T follicular helper cell (primary cell): ENCODE data around the gene IMPDH1.

ENCODE experiments used
- DNase-seq: peaks from one replicate; pipeline ENCODE4 v3.0.0-alpha.2; 2020; ENCODE audit warnings: low read depth

Gene IMPDH1

GRCh38 chr7:128405471-128406313, 4.1 kb downstream of the IMPDH1 start:
- DNase-seq, result peak; percentile 48

DNA sequence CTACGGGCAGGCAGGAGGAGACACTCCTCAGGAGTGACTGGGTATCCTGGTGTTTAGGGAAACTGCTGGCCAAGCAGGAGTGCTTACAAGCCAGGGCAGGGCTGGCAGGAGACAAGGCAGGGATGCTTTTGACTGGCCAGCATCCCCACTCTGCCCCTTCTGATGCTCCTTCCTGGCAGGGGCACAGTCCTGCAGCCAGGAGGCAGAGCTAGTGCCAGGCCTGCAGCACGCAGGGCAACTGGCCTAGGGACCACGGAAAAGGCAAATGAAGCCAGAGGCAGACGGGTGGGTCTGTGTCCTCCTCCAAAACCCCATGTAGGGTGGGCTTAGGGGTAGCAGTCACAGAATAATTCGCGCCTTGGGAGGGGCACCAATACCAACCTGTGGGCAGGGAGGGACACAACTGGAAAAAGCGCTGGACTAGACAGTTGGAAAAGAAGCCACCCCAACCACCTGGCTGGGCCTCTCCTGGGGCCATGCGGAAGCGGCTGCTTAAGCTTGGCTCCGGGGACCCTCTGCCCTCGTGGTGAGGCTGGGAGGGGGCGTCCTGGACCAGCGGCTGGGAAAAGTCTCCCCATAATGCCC, 4.8 kb downstream of the IMPDH1 start:
- DNase-seq, result no peak

DNA sequence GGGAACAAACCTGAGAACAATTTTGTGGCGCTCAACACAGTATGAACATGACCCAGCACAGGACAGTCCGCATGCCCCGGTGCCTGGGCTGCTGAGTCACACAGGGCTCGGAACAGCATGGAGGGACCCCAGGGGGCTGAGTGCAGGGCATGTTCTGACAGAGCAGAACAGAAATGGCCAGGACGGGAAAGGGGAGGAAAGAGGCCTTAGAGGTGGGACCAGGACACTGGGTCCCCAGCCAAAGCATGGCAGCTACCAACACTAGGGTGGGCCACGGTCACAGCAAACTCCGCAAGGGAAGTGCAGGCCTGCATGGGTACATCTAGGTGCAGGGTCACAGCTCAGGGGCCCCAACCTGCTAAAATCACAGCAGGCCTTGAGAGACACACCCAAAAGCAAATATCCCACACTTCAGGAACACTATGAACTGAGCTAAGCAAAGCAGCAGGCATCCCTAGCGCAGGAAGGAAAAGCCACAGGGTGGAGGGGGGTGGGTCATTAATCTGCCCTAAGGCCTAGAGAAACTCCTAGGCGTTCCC, 5.6 kb downstream of the IMPDH1 start:
- no peak for DNase-seq

GRCh38 chr7:128403676-128404075, 6.1 kb downstream of the IMPDH1 start:
- DNase-seq, result no peak

- DNase-seq, result no peak
These were observed 7.4 kb downstream of the IMPDH1 start for GRCh38 chr7:128402356-128402755.

- no peak for DNase-seq
These were observed 9.2 kb downstream of the IMPDH1 start for GRCh38 chr7:128400566-128400965.

DNA sequence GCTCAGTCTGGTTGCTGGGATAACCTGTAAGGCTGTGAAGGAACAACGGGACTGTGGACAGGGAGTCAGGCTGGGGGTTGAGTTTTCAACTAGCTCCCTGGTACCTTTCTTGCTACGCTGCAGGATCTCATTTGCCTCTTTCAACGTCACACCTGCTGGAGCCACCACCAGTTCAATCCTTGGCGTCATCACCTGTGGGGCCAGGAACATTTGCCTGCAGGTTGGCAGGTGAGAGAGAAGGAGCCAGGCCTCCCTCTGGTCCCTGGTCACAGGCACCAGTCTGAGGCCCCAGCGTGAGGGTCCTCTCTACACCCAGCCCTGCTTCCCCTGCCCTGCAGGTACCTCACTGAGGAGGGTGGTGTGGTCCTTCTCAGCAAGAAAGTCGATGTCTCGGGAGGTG, 9.8 kb downstream of the IMPDH1 start:
- no peak for DNase-seq

DNA sequence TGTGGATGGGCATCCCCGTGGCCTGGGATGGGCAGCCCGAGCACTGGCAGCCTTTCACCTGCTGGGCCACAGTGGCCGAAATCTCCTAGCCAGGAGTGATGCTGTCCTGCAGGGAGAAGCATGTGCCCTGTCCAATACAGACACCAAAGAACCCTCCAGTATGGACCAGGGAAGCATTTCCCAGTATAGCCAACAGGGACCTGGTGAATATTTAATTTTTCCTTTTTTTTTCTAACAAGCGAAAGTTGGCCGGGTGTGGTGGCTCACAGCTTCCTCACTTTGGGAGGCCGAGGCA, 11.0 kb downstream of the IMPDH1 start:
- no peak for DNase-seq

DNA sequence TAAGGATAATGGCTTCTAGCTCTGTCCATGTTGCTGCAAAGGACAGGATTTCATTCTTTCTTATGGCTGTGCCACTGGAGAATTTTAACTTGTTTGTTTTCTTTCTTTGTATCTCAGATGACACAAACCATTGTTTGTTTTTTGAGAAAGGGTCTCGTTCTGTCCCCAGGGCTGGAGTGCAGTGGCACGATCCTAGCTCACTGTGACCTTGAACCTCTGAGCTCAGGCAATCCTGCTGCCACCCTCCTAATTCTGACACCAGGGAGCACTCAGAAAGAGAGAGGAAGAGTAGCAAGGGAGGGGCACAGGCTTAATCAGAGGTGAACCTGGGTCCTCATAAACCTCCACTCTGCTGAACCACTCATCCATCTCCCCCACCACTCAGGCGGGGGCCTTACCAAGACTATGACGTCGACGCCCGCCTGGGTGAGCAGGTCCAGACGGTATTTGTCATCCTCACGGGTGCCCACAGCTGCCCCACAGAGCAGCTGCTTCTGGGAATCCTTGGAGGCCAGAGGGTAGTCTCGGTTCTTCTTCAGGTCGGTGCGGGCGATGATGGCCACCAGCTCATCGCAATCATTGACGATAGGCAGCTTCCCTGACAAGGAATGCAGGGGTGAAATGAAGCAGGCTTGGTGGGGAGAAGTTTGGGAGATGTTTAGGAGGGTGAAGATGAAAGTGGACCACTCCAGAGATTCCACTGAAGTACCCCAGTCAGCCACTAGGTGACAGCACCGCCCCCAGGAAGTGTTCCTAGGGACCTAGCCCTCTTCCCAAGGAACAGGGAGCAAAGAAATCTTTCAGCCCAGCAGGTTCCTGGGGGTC, 11.6 kb downstream of the IMPDH1 start:
- DNase-seq, result no peak

DNA sequence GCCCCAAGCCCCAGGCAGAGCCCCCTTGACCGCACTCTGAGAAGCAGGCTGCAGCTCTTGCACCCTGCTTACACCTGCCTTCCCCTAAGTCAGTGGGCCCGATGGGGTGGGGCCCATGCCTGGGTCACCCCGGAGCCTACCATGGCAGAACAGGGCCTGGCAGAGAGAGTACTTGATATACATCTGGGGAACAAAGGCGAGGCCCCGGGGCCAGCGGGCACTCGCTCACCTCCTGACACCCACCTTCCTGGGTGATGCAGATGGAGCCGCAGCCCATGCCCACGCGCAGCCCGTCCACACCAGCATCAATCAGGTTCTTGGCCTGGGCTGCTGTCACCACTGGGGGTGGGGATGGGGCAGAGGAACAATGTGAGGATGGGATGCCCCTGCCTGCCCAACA, 13.4 kb downstream of the IMPDH1 start:
- no peak for DNase-seq

DNA sequence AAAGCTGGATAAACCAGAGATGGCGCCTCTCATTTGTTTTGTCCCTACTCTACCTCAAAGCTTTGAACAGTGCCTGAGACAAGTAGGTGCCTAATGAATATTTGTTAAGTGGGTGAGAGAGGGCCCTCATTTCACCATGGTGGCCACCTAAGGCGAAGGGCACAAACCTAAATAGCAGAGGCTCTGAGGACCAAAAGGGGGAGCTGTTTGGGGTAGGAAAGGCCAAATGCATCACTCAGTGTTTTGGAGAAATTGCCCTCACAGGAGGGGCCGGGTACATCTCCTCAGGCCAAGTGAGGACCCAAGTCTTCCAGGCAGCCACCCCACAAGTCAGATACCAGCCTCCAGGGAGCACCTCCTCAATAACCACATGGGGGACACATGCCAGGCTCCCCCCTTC, 14.0 kb downstream of the IMPDH1 start:
- DNase-seq, result no peak

DNA sequence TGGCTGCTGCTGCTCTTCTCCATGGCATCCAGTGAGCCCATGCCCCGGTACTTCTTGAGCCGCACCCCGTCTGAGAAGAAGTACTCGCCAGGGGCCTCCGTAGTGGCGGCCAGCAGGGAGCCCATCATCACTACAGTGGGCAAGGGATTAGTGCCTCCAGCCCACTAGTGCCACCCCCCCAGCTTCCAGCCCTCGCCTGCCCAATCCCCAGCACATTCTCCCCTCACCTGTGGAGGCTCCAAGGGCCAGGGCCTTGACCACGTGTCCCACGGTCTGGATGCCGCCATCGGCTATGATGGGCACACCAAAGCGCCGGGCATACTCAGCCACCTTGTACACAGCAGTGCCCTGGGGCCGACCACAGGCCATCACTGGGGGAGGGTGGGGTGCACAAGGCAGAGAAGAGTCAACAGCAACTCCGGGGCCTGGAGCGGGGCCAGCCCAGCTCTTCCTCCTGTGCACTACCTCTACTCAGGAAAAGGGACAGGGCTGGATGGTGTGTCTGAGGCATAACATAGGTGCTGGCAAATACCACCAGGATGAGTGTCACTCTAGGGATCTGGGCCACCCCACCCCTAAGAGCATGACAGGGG, 14.8 kb downstream of the IMPDH1 start:
- no peak for DNase-seq

DNA sequence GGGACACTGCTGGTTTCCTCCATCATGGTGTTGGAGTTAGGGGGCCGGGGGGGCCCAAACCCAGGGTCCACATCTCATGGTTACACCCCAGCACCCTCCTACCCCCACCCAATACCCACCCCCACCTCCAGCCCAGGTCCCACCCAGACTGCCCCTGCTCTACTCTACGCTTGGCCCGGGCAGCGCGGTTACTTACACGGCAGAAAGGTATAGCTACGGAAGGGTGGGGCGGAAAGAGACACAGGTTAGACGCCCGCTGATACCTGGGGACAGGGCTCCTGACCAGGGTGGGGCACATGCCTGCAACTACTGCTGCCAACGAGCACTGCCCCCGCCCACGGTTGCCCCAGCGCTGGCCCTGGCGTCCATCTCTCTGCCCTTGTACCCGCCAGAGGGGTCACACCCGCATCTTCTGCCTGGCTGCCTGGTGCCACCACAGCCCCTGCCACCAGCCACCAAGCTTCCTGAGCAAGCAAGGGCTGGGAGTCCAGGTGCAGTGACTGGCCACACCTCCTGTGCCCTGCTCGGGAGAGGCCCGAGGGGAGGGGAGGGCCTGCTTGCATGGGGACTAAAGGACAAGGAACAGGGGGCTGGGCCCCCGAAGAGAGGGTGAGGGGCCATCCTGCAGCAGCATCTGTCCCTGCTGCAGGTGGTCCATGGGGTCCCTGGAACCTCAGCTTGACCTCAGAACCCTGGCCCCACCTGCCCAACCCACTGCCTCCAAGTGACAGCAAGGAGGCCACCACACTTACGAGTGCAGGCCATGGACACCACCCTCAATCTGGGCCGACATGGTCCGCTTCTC, 16.1 kb downstream of the IMPDH1 start:
- no peak for DNase-seq

GRCh38 chr7:128392446-128393327, 17.1 kb downstream of the IMPDH1 start:
- no peak for DNase-seq

- DNase-seq, result no peak
These were observed 18.0 kb downstream of the IMPDH1 start for GRCh38 chr7:128391805-128392204.

- DNase-seq, result no peak
These were observed 18.8 kb downstream of the IMPDH1 start for GRCh38 chr7:128390871-128391565.

GRCh38 chr7:128389618-128390329, 20.0 kb downstream of the IMPDH1 start:
- DNase-seq, result no peak

DNA sequence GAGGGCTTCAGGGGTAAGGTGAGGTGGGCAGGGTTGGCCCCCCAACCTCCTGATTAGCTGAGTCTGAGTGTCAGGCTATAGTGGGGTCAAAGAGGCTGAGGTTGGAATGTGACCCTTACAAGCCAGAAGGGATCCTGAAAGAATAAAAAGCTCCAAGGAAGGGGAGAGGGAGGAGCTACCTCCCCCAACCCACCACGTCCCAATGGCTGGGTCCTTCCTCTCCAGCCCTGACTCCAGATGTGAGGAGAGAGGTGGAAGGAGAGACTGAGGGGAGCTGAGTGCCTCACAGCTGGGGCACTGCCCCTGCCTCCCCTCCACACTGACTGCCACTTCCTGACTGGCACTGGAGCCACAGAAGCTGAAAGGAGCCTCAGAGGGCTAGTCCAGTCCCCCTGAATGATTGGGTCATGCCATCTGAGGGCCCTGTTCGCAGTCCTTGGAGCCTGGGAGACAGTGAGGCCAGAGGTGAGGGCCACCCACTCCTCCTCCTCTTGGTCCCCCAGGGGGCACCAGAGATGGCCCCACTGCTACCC, 20.6 kb downstream of the IMPDH1 start:
- no peak for DNase-seq

DNA sequence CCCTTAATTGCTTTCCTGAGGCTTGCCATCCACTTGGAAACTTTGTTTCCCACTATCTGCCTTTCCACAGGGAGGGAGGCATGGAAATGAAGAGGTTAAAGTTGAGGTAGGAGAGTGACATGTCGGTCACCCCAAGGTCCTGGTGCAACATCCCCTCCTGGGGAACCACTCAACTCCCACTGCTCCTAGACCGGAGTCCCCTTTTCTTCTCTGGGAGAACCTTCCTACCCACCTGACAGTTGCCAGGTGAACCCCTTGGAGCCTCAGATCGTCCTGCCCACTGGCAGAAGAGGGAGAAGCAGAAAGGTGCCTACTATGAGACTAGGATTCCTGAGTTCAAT, 21.7 kb downstream of the IMPDH1 start:
- no peak for DNase-seq
